ENCODE data around the gene FRZB. TPM values are rescaled to one million over a fixed set of nuclear protein-coding genes. Genes with fewer than 3 reads are reported as not detected.

Gene FRZB
- total RNA-seq, 1 donor from 2014 or later: 90.8 TPM

- no peak overlapping the region for H3K4me3 Mint-ChIP-seq (ENCODE audit: unreplicated experiment)
- H3K9me3 Mint-ChIP-seq (ENCODE audit: unreplicated experiment): no peaks in the 10 kb centered on the region
- peaks cover 1% of the 10 kb centered on the region for H3K27me3 Mint-ChIP-seq (ENCODE audit: unreplicated experiment)
- no peaks in the 10 kb centered on the region for H3K36me3 Mint-ChIP-seq (ENCODE audit: low read depth, unreplicated experiment)
- peaks cover 3% of the 10 kb centered on the region for H3K4me1 Mint-ChIP-seq (ENCODE audit: unreplicated experiment)
- no peak for DNase-seq (ENCODE audit: low spot score)
- no peak overlapping the region for H3K27ac Mint-ChIP-seq (ENCODE audit: unreplicated experiment)
- TF ChIP-seq, protein P1, sequence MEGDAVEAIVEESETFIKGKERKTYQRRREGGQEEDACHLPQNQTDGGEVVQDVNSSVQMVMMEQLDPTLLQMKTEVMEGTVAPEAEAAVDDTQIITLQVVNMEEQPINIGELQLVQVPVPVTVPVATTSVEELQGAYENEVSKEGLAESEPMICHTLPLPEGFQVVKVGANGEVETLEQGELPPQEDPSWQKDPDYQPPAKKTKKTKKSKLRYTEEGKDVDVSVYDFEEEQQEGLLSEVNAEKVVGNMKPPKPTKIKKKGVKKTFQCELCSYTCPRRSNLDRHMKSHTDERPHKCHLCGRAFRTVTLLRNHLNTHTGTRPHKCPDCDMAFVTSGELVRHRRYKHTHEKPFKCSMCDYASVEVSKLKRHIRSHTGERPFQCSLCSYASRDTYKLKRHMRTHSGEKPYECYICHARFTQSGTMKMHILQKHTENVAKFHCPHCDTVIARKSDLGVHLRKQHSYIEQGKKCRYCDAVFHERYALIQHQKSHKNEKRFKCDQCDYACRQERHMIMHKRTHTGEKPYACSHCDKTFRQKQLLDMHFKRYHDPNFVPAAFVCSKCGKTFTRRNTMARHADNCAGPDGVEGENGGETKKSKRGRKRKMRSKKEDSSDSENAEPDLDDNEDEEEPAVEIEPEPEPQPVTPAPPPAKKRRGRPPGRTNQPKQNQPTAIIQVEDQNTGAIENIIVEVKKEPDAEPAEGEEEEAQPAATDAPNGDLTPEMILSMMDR (IDR thresholded peaks at IDR 0.05; ENCODE audit: unreplicated experiment): no peak
Measured at GRCh38 chr2:182890773-182891378, 24.4 kb upstream of the FRZB start.

GRCh38 chr2:182890305-182890704, 23.9 kb upstream of the FRZB start:
- H3K27me3 Mint-ChIP-seq (ENCODE audit: unreplicated experiment): peaks cover 1% of the 10 kb centered on the region

GRCh38 chr2:182887753-182888415, 21.4 kb upstream of the FRZB start:
- no peaks in the 10 kb centered on the region for H3K9me3 Mint-ChIP-seq (ENCODE audit: unreplicated experiment)

More at GRCh38 chr2:182890305-182890704, 23.9 kb upstream of the FRZB start:
- DNase-seq (ENCODE audit: low spot score): no peak
- H3K27ac Mint-ChIP-seq (ENCODE audit: unreplicated experiment): no peak overlapping the region
- no peak overlapping the region for H3K4me3 Mint-ChIP-seq (ENCODE audit: unreplicated experiment)
- H3K9me3 Mint-ChIP-seq (ENCODE audit: unreplicated experiment): no peaks in the 10 kb centered on the region
- peaks cover 3% of the 10 kb centered on the region for H3K4me1 Mint-ChIP-seq (ENCODE audit: unreplicated experiment)
- no peaks in the 10 kb centered on the region for H3K36me3 Mint-ChIP-seq (ENCODE audit: low read depth, unreplicated experiment)
- TF ChIP-seq, protein P1 (IDR thresholded peaks at IDR 0.05; ENCODE audit: unreplicated experiment): no peak

GRCh38 chr2:182887093-182887492, 20.7 kb upstream of the FRZB start:
- H3K27ac Mint-ChIP-seq (ENCODE audit: unreplicated experiment): no peak overlapping the region
- DNase-seq (ENCODE audit: low spot score): no peak
- TF ChIP-seq, protein P1 (IDR thresholded peaks at IDR 0.05; ENCODE audit: unreplicated experiment): no peak
- no peaks in the 10 kb centered on the region for H3K9me3 Mint-ChIP-seq (ENCODE audit: unreplicated experiment)
- no peaks in the 10 kb centered on the region for H3K36me3 Mint-ChIP-seq (ENCODE audit: low read depth, unreplicated experiment)
- no peak overlapping the region for H3K4me3 Mint-ChIP-seq (ENCODE audit: unreplicated experiment)
- peaks cover 8% of the 10 kb centered on the region for H3K4me1 Mint-ChIP-seq (ENCODE audit: unreplicated experiment)
- H3K27me3 Mint-ChIP-seq (ENCODE audit: unreplicated experiment): peaks cover 3% of the 10 kb centered on the region

More at GRCh38 chr2:182887753-182888415, 21.4 kb upstream of the FRZB start:
- Mint-ChIP-seq H3K27ac (ENCODE audit: unreplicated experiment) (no peak overlapping the region), H3K4me1 (ENCODE audit: unreplicated experiment) (peaks cover 8% of the 10 kb centered on the region), H3K4me3 (ENCODE audit: unreplicated experiment) (no peak overlapping the region), H3K36me3 (ENCODE audit: low read depth, unreplicated experiment) (no peaks in the 10 kb centered on the region), H3K27me3 (ENCODE audit: unreplicated experiment) (peaks cover 3% of the 10 kb centered on the region)
- TF ChIP-seq, protein P1 (IDR thresholded peaks at IDR 0.05; ENCODE audit: unreplicated experiment): no peak
- DNase-seq (ENCODE audit: low spot score): no peak

- no peaks in the 10 kb centered on the region for H3K36me3 Mint-ChIP-seq (ENCODE audit: low read depth, unreplicated experiment)
- TF ChIP-seq, protein P1 (IDR thresholded peaks at IDR 0.05; ENCODE audit: unreplicated experiment): no peak
- no peaks in the 10 kb centered on the region for H3K9me3 Mint-ChIP-seq (ENCODE audit: unreplicated experiment)
Measured at GRCh38 chr2:182885771-182886170, 19.3 kb upstream of the FRZB start.

More at GRCh38 chr2:182885771-182886170, 19.3 kb upstream of the FRZB start:
- H3K4me1 Mint-ChIP-seq (ENCODE audit: unreplicated experiment): peaks cover 8% of the 10 kb centered on the region
- DNase-seq (ENCODE audit: low spot score): no peak
- H3K27me3 Mint-ChIP-seq (ENCODE audit: unreplicated experiment): peaks cover 3% of the 10 kb centered on the region
- H3K27ac Mint-ChIP-seq (ENCODE audit: unreplicated experiment): no peak overlapping the region
- no peak overlapping the region for H3K4me3 Mint-ChIP-seq (ENCODE audit: unreplicated experiment)
